ENCODE results near the gene CORO2A.
A peak's percentile ranks its signal among the peaks of the same experiment; 100 is the strongest.
"Not testable (repeated sequence)": the region's sequence is repeated elsewhere in the genome, so short reads cannot be mapped to it uniquely, and the experiment has no call there.

The CORO2A gene

DNA sequence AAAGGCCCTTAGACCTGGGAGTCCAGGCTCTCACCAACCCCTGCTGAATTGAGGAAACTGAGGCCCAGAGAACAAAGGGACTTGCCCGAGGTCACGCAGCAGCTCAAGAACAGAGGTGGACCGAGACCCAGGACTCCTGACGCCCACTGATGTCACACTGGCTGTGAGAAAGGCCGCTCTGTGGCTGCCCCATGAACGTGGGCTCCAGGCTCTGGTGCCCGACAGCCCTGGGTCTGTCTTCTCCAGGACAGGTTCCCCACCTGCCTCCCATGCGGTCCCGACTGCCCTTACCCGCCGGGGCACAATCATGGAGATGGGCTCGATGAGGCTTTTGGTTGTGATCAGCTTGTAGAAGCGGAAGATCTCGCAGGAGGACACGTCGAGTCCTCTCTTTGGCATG, 64.1 kb downstream of the CORO2A start:
- TF ChIP-seq CTCF (conservative IDR thresholded peaks at IDR 0.05; ENCODE audit: low read depth, low read length): no peak
- no peak overlapping the region for H3K4me3 ChIP-seq (ENCODE audit: low read depth, low read length)

GRCh38 chr9:98127226-98127625, 65.2 kb downstream of the CORO2A start:
- no peak for TF ChIP-seq CTCF (conservative IDR thresholded peaks at IDR 0.05; ENCODE audit: low read depth, low read length)
- no peak for DNase-seq (ENCODE audit: low read depth)
- H3K4me3 ChIP-seq (ENCODE audit: low read depth, low read length): no peak overlapping the region

More for the DNA sequence above, 64.1 kb downstream of the CORO2A start:
- no peak for DNase-seq (ENCODE audit: low read depth)

GRCh38 chr9:98124637-98125426, 67.6 kb downstream of the CORO2A start:
- no peak overlapping the region for H3K4me3 ChIP-seq (ENCODE audit: low read depth, low read length)
- no peak for DNase-seq (ENCODE audit: low read depth)
- TF ChIP-seq CTCF (conservative IDR thresholded peaks at IDR 0.05; ENCODE audit: low read depth, low read length): no peak

- H3K4me3 ChIP-seq (ENCODE audit: low read depth, low read length); DNase-seq (ENCODE audit: low read depth): not testable (repeated sequence)
Measured at GRCh38 chr9:98124091-98124490, 68.3 kb downstream of the CORO2A start.

- TF ChIP-seq CTCF (conservative IDR thresholded peaks at IDR 0.05; ENCODE audit: low read depth, low read length): peak; percentile 28
- H3K4me3 ChIP-seq (ENCODE audit: low read depth, low read length): no peak overlapping the region
- peak; percentile 25 for DNase-seq (ENCODE audit: low read depth)
Measured at GRCh38 chr9:98121058-98121457, 71.4 kb downstream of the CORO2A start.

DNA sequence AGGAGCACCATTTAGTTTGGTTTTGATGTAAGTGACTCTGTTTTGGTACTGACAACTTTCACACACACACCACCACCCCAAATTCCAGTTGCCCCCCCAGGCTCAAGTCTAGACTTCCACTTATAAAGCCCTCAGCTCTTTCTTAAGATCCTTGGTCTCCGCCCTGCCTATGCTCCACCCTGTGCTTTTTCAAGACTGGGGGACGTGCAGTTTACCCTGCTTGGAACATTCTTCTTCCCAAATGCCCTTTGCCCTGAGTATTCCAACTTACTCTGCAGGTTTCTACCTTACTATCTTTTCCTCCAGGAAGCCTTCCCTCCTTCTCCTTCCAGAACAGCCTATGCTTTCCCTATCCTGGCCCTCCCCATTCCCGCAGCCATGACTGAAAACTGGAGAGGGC, 72.0 kb downstream of the CORO2A start:
- TF ChIP-seq CTCF (conservative IDR thresholded peaks at IDR 0.05; ENCODE audit: low read depth, low read length): no peak
- H3K4me3 ChIP-seq (ENCODE audit: low read depth, low read length): no peak overlapping the region
- DNase-seq (ENCODE audit: low read depth): no peak

- no peak for TF ChIP-seq CTCF (conservative IDR thresholded peaks at IDR 0.05; ENCODE audit: low read depth, low read length)
- H3K4me3 ChIP-seq (ENCODE audit: low read depth, low read length): peak within 1 kb of the TSS; percentile 67
- peak; percentile 52 for DNase-seq (ENCODE audit: low read depth)
Measured at GRCh38 chr9:98118640-98119601, 73.5 kb downstream of the CORO2A start, which contains the start of gene TRIM14. TRIM14 (minus strand) TSS chr9:98119222; CDS start chr9:98119188, 34 bp downstream.

Data from choroid plexus epithelial cell (primary cell).